Osteocyte (in vitro differentiated cells): ENCODE results near the gene PTPRJ. TPM values are rescaled to one million over a fixed set of nuclear protein-coding genes. Genes with fewer than 3 reads are reported as not detected.
"Not testable (repeated sequence)": the region's sequence is repeated elsewhere in the genome, so short reads cannot be mapped to it uniquely, and the experiment has no call there.

ENCODE experiments used
- DNase-seq: peaks from one replicate; pipeline ENCODE4 v3.0.0; 2021; ENCODE audit warnings: mixed read lengths; ENCODE audit not compliant: unreplicated experiment; ENCODE audit errors: extremely low spot score
- H3K27ac Mint-ChIP-seq: one replicate; pipeline ENCODE4 v1.8.0; 2021; ENCODE audit warnings: mild to moderate bottlenecking, mixed read lengths; ENCODE audit not compliant: unreplicated experiment
- H3K27me3 Mint-ChIP-seq: one replicate; pipeline ENCODE4 v1.8.0; 2021; ENCODE audit warnings: mixed read lengths; ENCODE audit not compliant: unreplicated experiment
- H3K36me3 Mint-ChIP-seq: one replicate; pipeline ENCODE4 v1.8.0; 2021; ENCODE audit warnings: mixed read lengths; ENCODE audit not compliant: unreplicated experiment
- H3K4me1 Mint-ChIP-seq: one replicate; pipeline ENCODE4 v1.8.0; 2021; ENCODE audit warnings: mixed read lengths; ENCODE audit not compliant: unreplicated experiment
- H3K4me3 Mint-ChIP-seq: one replicate; pipeline ENCODE4 v1.8.0; 2021; ENCODE audit warnings: mild to moderate bottlenecking, moderate library complexity, mixed read lengths; ENCODE audit not compliant: unreplicated experiment
- H3K9me3 Mint-ChIP-seq: one replicate; pipeline ENCODE4 v1.8.0; 2021; ENCODE audit warnings: mixed read lengths; ENCODE audit not compliant: unreplicated experiment
- total RNA-seq: library from RNA; stranded (reverse); gene quantifications from 2 replicates; pipeline ENCODE4 v1.2.1, GENCODE V29; 2021
- TF ChIP-seq, protein P1 (sequence below): fragments of 200-600 bp; sonication (generic); IDR thresholded peaks from 2 replicates; pipeline ENCODE4 v1.5.0; 2021; ENCODE audit warnings: antibody characterized with exemption, mild to moderate bottlenecking, moderate library complexity

Gene PTPRJ
- total RNA-seq, 1 donor from 2014 or later: 16.6 TPM

DNA sequence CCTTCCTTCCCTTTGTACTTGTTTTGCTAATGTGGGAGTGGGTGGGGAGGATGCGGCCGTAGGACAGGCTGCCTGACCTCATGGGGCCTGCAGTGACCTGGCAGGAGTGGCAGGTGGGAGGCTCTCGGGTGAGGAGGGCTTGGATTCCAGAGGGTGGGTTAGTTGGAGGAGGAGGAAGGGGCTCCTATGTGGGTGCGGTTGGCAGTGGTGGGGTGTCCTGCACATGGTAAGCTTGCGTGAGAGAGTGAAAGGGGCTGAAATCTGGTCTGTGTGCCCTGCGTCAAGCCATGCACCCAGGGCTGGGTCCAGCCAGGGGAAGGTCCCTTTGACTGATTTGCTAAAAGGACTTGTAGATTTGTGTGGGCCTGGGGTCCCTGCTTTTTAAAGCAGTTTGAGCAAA, 145.5 kb downstream of the PTPRJ start:
- H3K4me3 Mint-ChIP-seq: no peak overlapping the region
- H3K27me3 Mint-ChIP-seq: no peaks in the 10 kb centered on the region
- H3K9me3 Mint-ChIP-seq: no peaks in the 10 kb centered on the region
- peaks cover 27% of the 10 kb centered on the region for H3K36me3 Mint-ChIP-seq
- H3K27ac Mint-ChIP-seq: no peak overlapping the region
- TF ChIP-seq, protein P1, sequence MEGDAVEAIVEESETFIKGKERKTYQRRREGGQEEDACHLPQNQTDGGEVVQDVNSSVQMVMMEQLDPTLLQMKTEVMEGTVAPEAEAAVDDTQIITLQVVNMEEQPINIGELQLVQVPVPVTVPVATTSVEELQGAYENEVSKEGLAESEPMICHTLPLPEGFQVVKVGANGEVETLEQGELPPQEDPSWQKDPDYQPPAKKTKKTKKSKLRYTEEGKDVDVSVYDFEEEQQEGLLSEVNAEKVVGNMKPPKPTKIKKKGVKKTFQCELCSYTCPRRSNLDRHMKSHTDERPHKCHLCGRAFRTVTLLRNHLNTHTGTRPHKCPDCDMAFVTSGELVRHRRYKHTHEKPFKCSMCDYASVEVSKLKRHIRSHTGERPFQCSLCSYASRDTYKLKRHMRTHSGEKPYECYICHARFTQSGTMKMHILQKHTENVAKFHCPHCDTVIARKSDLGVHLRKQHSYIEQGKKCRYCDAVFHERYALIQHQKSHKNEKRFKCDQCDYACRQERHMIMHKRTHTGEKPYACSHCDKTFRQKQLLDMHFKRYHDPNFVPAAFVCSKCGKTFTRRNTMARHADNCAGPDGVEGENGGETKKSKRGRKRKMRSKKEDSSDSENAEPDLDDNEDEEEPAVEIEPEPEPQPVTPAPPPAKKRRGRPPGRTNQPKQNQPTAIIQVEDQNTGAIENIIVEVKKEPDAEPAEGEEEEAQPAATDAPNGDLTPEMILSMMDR: no peak
- peak; percentile 76 for DNase-seq
- peaks cover 15% of the 10 kb centered on the region for H3K4me1 Mint-ChIP-seq

GRCh38 chr11:48127521-48128183, 147.3 kb downstream of the PTPRJ start:
- H3K9me3 Mint-ChIP-seq: no peaks in the 10 kb centered on the region
- H3K4me1 Mint-ChIP-seq: peaks cover 12% of the 10 kb centered on the region
- DNase-seq: peak; percentile 72
- no peaks in the 10 kb centered on the region for H3K27me3 Mint-ChIP-seq
- H3K27ac Mint-ChIP-seq: no peak overlapping the region
- H3K4me3 Mint-ChIP-seq: no peak overlapping the region
- TF ChIP-seq, protein P1: no peak
- peaks cover 24% of the 10 kb centered on the region for H3K36me3 Mint-ChIP-seq

DNA sequence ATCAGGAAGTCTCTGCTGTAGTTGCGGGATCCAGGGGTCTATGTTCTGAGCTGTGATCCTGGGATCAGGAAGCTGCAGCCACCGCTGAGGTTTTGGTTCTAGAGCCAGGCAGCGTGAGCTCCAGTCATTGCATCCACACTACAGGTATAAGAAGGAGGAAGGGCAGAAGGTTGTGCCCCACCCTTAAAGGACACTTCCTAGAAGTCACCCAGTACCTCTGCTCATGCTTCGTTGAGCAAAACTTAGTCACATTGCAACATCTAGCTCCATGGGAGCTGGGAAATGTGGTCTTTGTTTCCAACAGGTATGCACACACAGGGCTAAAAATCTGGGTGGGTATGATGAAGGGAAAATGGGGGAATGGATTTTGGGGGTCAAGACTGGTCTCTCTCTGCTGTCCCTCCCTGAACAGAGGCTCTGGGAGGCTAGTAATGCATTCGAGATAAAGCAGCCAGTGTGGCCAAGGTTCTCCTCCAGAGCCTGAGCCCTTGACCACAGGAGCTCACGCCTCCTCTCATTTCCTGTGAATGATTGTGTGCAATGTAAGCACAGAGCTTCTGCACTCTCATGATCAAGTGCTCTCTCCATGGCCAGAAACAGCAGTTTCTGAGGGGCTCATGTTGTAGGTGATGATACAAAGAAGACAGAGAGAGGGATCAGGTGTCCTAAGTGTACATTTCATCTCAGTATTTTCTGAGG, 149.5 kb downstream of the PTPRJ start:
- DNase-seq: peak; percentile 53
- no peaks in the 10 kb centered on the region for H3K4me1 Mint-ChIP-seq
- no peak overlapping the region for H3K27ac Mint-ChIP-seq
- H3K36me3 Mint-ChIP-seq: peaks cover 15% of the 10 kb centered on the region
- no peak overlapping the region for H3K4me3 Mint-ChIP-seq
- no peaks in the 10 kb centered on the region for H3K27me3 Mint-ChIP-seq
- H3K9me3 Mint-ChIP-seq: no peaks in the 10 kb centered on the region
- TF ChIP-seq, protein P1: no peak

- peak; percentile 74 for DNase-seq
- no peaks in the 10 kb centered on the region for H3K4me1 Mint-ChIP-seq
- H3K36me3 Mint-ChIP-seq: peaks cover 11% of the 10 kb centered on the region
- H3K9me3 Mint-ChIP-seq: no peaks in the 10 kb centered on the region
- no peaks in the 10 kb centered on the region for H3K27me3 Mint-ChIP-seq
- no peak overlapping the region for H3K4me3 Mint-ChIP-seq
- TF ChIP-seq, protein P1: no peak
- H3K27ac Mint-ChIP-seq: no peak overlapping the region
Measured at GRCh38 chr11:48134221-48134922, 154.0 kb downstream of the PTPRJ start.

- TF ChIP-seq, protein P1: no peak
- Mint-ChIP-seq H3K36me3 (peaks cover 14% of the 10 kb centered on the region), H3K4me1 (peaks cover 8% of the 10 kb centered on the region), H3K9me3 (no peaks in the 10 kb centered on the region), H3K27me3 (no peaks in the 10 kb centered on the region), H3K4me3 (no peak overlapping the region), H3K27ac (no peak overlapping the region)
- no peak for DNase-seq
Measured at GRCh38 chr11:48138222-48138621, 157.9 kb downstream of the PTPRJ start.

GRCh38 chr11:48139896-48140295, 159.5 kb downstream of the PTPRJ start:
- H3K9me3 Mint-ChIP-seq, H3K4me3 Mint-ChIP-seq, H3K4me1 Mint-ChIP-seq, H3K27ac Mint-ChIP-seq, H3K27me3 Mint-ChIP-seq: not testable (repeated sequence)
- peak; percentile 21 for DNase-seq
- H3K36me3 Mint-ChIP-seq: peaks cover 24% of the 10 kb centered on the region
